MCF 10A (cell line): Measurements from ENCODE around the gene ZNF2. TPM values are rescaled to one million over a fixed set of nuclear protein-coding genes. Genes with fewer than 3 reads are reported as not detected.

Experiments
- BruUV-seq: library from RNA; stranded (reverse); fragments of 400-500 nt; replicated peaks from 2 replicates; lab custom pipeline; 2021; lab: Mats Ljungman, UMichigan
- CTCF ChIA-PET: fragments of 300-600 bp; sonication (Branson Sonifier 250); formaldehyde crosslinking; extraction: SDS; loops from one replicate; lab custom pipeline; 2021; ENCODE audit warnings: antibody characterized with exemption, inconsistent platforms; lab: Yijun Ruan, JAX
- POLR2A ChIA-PET: fragments of 300-600, 350-650 bp; sonication (Branson Sonifier 250); formaldehyde crosslinking; extraction: SDS; loops from one replicate; lab custom pipeline; 2020; ENCODE audit warnings: antibody characterized with exemption, inconsistent platforms; lab: Yijun Ruan, JAX
- DNase-seq: peaks from one replicate; pipeline ENCODE4 v3.0.0-alpha.2; 2018; ENCODE audit not compliant: unreplicated experiment
- H3K27ac Mint-ChIP-seq: one replicate; pipeline ENCODE4 v1.8.0; 2022; ENCODE audit warnings: mild to moderate bottlenecking, low read depth, mixed read lengths; ENCODE audit not compliant: unreplicated experiment
- H3K27me3 Mint-ChIP-seq: one replicate; pipeline ENCODE4 v1.8.0; 2022; ENCODE audit warnings: mixed read lengths; ENCODE audit not compliant: insufficient read depth, unreplicated experiment
- H3K36me3 Mint-ChIP-seq: one replicate; pipeline ENCODE4 v1.8.0; 2022; ENCODE audit warnings: mild to moderate bottlenecking, moderate library complexity, mixed read lengths; ENCODE audit not compliant: insufficient read depth, unreplicated experiment
- H3K4me1 Mint-ChIP-seq: one replicate; pipeline ENCODE4 v1.8.0; 2022; ENCODE audit warnings: mixed read lengths; ENCODE audit not compliant: insufficient read depth, unreplicated experiment
- H3K4me3 Mint-ChIP-seq: one replicate; pipeline ENCODE4 v1.8.0; 2022; ENCODE audit warnings: mild to moderate bottlenecking, moderate library complexity, mixed read lengths; ENCODE audit not compliant: unreplicated experiment
- H3K9me3 Mint-ChIP-seq: one replicate; pipeline ENCODE4 v1.8.0; 2022; ENCODE audit warnings: mixed read lengths; ENCODE audit not compliant: unreplicated experiment
- CTCF ChIP-seq: fragments of 200-600 bp; IDR thresholded peaks from one replicate; pipeline ENCODE4 v1.8.0; 2022; ENCODE audit warnings: antibody characterized with exemption, mild to moderate bottlenecking; ENCODE audit not compliant: unreplicated experiment
- intact Hi-C: fragments of 100-400 bp; cut with micrococcal nuclease; formaldehyde crosslinking; loops from 2 replicates; pipeline ENCODE4 v1.14.1; 2022
- total RNA-seq: library from RNA; stranded (reverse); gene quantifications from 2 replicates; pipeline ENCODE4 v1.2.3, GENCODE V29; 2022

ZNF2 gene
- total RNA-seq, 1 experiment from 2014 or later, result 4.1 TPM

- no TSS peak for BruUV-seq
- TF ChIP-seq CTCF, result no peak
- ChIA-PET CTCF (interaction anchor here (1.3 kb wide), 1 partner anchor 136 kb away, joined by 4 read pairs; no protein-coding TSS in a partner anchor), POLR2A (interaction anchor here (1.9 kb wide), 1 partner anchor 37 kb away, joined by 4 read pairs; the partner anchor contains the start of gene MRPS5)
- Mint-ChIP-seq H3K27ac (no peak overlapping the region), H3K27me3 (no peaks in the 10 kb centered on the region), H3K4me1 (no peaks in the 10 kb centered on the region), H3K36me3 (peaks cover 13% of the 10 kb centered on the region), H3K4me3 (peak overlapping the region; percentile 71), H3K9me3 (no peaks in the 10 kb centered on the region)
- no peak for DNase-seq
- intact Hi-C loops, result no loop called here
Measured at GRCh38 chr2:95158441-95158840, 7.2 kb upstream of the ZNF2 start.

DNA sequence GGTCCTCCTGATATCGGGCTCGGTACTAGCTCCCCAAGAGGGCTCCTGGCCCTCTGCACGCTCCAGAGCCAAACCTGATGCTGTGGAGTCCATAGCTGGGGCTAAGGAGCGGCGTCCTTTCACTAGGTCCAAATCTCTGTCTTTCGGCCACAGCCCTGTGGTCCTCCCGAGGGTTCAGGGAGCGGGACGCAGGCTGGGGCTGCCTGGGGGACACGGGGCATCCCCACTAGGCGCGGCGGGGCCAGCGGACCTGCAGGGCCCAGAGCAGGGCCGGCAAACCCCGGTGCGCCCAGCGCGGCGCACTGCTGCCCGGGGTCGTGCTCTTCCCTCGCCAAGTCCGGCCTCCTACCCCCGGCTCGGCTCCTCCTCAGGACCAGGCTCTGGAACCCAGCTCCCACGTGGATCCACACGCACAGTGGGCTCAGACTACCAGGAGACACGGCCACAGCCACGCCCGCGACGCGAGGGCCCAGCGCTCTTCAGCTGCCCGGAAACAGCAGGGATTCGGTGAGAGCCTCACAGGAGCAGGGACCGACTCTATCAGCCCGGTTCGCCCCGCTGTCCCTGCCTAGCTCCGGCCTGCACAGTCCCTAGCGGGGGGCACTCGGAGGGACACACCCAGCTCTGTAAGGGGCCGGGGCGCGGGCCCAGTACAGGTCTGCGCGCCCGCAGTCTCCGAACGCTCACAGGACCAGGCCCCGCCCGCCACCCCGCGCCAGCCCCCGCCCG, 6.6 kb upstream of the ZNF2 start:
- Mint-ChIP-seq H3K27ac (no peak overlapping the region), H3K27me3 (no peaks in the 10 kb centered on the region), H3K36me3 (peaks cover 12% of the 10 kb centered on the region), H3K4me1 (no peaks in the 10 kb centered on the region), H3K4me3 (peak overlapping the region; percentile 71), H3K9me3 (no peaks in the 10 kb centered on the region)
- intact Hi-C loops, result no loop called here
- BruUV-seq, result no TSS peak
- ChIA-PET POLR2A (interaction anchor here (1.9 kb wide), 1 partner anchor 37 kb away, joined by 4 read pairs; the partner anchor contains the start of gene MRPS5), CTCF (interaction anchor here (1.3 kb wide), 2 partner anchors 11 to 137 kb away, joined by 4 to 5 read pairs; no protein-coding TSS in a partner anchor)
- TF ChIP-seq CTCF, result no peak
- peak; percentile 4 for DNase-seq

DNA sequence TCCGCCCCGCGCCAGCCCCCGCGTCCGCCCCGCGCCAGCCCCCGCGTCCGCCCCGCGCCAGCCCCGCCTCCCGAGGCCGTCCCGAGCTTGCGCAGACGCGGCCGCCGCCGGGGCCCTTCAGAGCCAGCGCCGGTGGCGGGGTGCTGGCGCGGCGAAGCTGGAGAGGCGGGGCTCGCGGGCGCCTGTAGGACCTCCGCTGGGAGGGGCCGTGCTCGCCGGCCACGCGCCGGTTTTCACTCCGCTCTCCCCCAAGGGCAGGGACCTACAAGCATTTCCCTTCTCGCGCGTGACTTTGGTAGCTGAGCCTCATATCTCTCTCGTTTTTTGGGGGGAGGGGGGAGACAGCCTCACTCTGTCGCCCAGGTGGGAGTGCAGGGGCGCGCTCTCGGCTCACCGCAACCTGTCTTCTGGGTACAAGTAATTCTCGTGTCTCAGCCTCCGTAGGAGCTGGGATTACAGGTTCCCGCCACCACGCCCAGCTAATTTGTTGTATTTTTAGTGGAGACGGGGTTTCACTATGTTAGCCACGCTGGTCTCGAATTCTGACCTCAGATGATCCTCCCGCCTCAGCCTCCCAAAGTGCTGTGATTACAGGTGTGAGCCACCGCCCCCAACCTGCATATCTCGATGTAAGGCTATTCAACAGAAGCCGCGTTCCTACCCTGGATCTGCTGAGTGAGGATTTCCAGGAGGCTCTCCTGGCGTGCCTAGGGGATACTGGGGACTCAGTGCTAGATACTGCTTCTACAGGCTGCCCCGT, 5.7 kb upstream of the ZNF2 start, which contains the start of gene ZNF514:
Gene ZNF514 (minus strand): TSS at position 159 of the 760 bp plus-strand sequence. CDS start 6,595 bp downstream, outside the sequence.
- ChIA-PET CTCF (interaction anchor here (0.6 to 1.3 kb wide), 3 partner anchors 10 to 1103 kb away, joined by 3 to 5 read pairs (median 4); no protein-coding TSS in a partner anchor), POLR2A (interaction anchor here (1.9 kb wide), 1 partner anchor 38 kb away, joined by 4 read pairs; the partner anchor contains the start of gene MRPS5)
- H3K27me3 Mint-ChIP-seq, result no peaks in the 10 kb centered on the region
- no peaks in the 10 kb centered on the region for H3K9me3 Mint-ChIP-seq
- intact Hi-C loops, result no loop called here
- H3K36me3 Mint-ChIP-seq, result peaks cover 4% of the 10 kb centered on the region
- H3K4me1 Mint-ChIP-seq, result peaks cover 6% of the 10 kb centered on the region
- peak within 1 kb of the TSS; percentile 63 for H3K27ac Mint-ChIP-seq
- TF ChIP-seq CTCF, result no peak
- peak; percentile 46 for DNase-seq
- no TSS peak for BruUV-seq
- peak within 1 kb of the TSS; percentile 71 for H3K4me3 Mint-ChIP-seq

DNA sequence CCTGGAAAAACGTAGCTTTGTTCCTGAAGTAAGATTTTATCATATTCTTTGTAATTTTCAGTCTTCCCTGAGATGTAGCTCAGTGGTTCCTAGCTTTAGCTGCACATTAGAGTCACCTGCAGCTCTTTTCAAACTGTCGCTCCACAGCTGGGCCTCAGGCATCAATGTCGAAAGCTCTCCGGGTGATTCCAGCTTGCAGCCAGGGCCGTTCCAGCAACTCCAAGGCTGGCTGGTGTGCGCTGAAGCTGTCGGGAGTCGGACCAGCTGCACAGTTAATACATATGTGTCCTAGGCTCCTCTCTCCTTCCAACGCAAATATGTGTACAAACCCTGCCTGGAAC, 609 bp upstream of the ZNF2 start:
- no peak for TF ChIP-seq CTCF
- CTCF ChIA-PET, result interaction anchor here (0.6 to 2.5 kb wide), 6 partner anchors 44 to 565 kb away, joined by 3 to 20 read pairs (median 4); partner anchors contain the start of gene MRPS5
- H3K4me1 Mint-ChIP-seq, result peaks cover 21% of the 10 kb centered on the region

More for the DNA sequence above, 609 bp upstream of the ZNF2 start:
- Mint-ChIP-seq H3K4me3 (peak overlapping the region; percentile 100), H3K36me3 (no peaks in the 10 kb centered on the region), H3K9me3 (no peaks in the 10 kb centered on the region), H3K27ac (peak overlapping the region; percentile 98), H3K27me3 (no peaks in the 10 kb centered on the region)
- no peak for DNase-seq
- intact Hi-C loops, result loop anchor here (1.0 to 5.0 kb wide), 3 partner anchors 42 to 237 kb away; partner anchors contain the start of genes FAHD2A, MRPS5 and ZNF892
- POLR2A ChIA-PET, result interaction anchor here (0.8 to 3.5 kb wide), 9 partner anchors 10 to 237 kb away, joined by 3 to 42 read pairs (median 5); partner anchors contain the start of genes FAHD2A, MRPS5 and ZNF892
- BruUV-seq, result TSS peak; percentile 85
